HG03159 (cell line): ENCODE results near the gene STXBP1.
A peak's percentile ranks its signal among the peaks of the same experiment; 100 is the strongest.

Source experiments
- ATAC-seq: cut with Tn5 transposase; IDR thresholded peaks from one replicate; pipeline ENCODE4 v1.9.1; 2021; ENCODE audit warnings: mild to moderate bottlenecking, moderate library complexity; ENCODE audit not compliant: unreplicated experiment

STXBP1 gene

GRCh38 chr9:127712371-127712770, 100.3 kb downstream of the STXBP1 start:
- ATAC-seq: no peak

- no peak for ATAC-seq
These were observed 100.8 kb downstream of the STXBP1 start for GRCh38 chr9:127712867-127713266.

GRCh38 chr9:127714020-127714750, 102.1 kb downstream of the STXBP1 start:
- no peak for ATAC-seq

- ATAC-seq: peak; percentile 17
These were observed 102.9 kb downstream of the STXBP1 start for GRCh38 chr9:127714951-127715469.

- peak; percentile 94 for ATAC-seq
These were observed 103.6 kb downstream of the STXBP1 start, which contains the start of the genes PTRH1 and TTC16 for GRCh38 chr9:127715470-127716337. PTRH1 (minus strand) TSS chr9:127715663; CDS start chr9:127715639, 24 bp downstream. TTC16 (plus strand) TSS chr9:127716079; CDS start chr9:127716146, 67 bp downstream.

GRCh38 chr9:127716412-127716811, 104.3 kb downstream of the STXBP1 start:
- no peak for ATAC-seq

- no peak for ATAC-seq
These were observed 105.7 kb downstream of the STXBP1 start for GRCh38 chr9:127717766-127718165.

GRCh38 chr9:127720031-127720864, 108.2 kb downstream of the STXBP1 start:
- no peak for ATAC-seq

- ATAC-seq: no peak
These were observed 108.8 kb downstream of the STXBP1 start for GRCh38 chr9:127720865-127721227.

GRCh38 chr9:127721391-127721821, 109.3 kb downstream of the STXBP1 start:
- ATAC-seq: no peak

GRCh38 chr9:127722055-127722745, 110.1 kb downstream of the STXBP1 start:
- ATAC-seq: no peak

GRCh38 chr9:127723013-127723412, 110.9 kb downstream of the STXBP1 start:
- ATAC-seq: no peak

GRCh38 chr9:127723444-127723843, 111.4 kb downstream of the STXBP1 start:
- no peak for ATAC-seq

- no peak for ATAC-seq
These were observed 111.9 kb downstream of the STXBP1 start for GRCh38 chr9:127724012-127724411.

GRCh38 chr9:127726871-127727270, 114.8 kb downstream of the STXBP1 start:
- ATAC-seq: no peak

- ATAC-seq: no peak
These were observed 116.7 kb downstream of the STXBP1 start for GRCh38 chr9:127728808-127729207.

GRCh38 chr9:127729522-127730256, 117.6 kb downstream of the STXBP1 start:
- no peak for ATAC-seq

GRCh38 chr9:127730262-127730661, 118.2 kb downstream of the STXBP1 start:
- no peak for ATAC-seq

GRCh38 chr9:127730799-127731410, 118.8 kb downstream of the STXBP1 start:
- ATAC-seq: no peak
